NCI-H2227 (cell line): Measurements from ENCODE around the gene KCNMB2.
"Not testable (repeated sequence)": the region's sequence is repeated elsewhere in the genome, so short reads cannot be mapped to it uniquely, and the experiment has no call there.

Experiments used
- DNase-seq: peaks from one replicate; lab custom pipeline; 2025; ENCODE audit not compliant: unreplicated experiment; lab: John Stamatoyannopoulos, UW

The KCNMB2 gene

GRCh38 chr3:178536211-178537079 lies at the start of gene KCNMB2:
Gene KCNMB2, plus strand, starts transcription at chr3:178536436.
- peak; percentile 40 for DNase-seq

- DNase-seq, result no peak
Observed at GRCh38 chr3:178486903-178487302, 49.3 kb upstream of the KCNMB2 start.

- no peak for DNase-seq
Observed at GRCh38 chr3:178487752-178488151, 48.5 kb upstream of the KCNMB2 start.

GRCh38 chr3:178491751-178492150 lies 44.5 kb upstream of the KCNMB2 start:
- no peak for DNase-seq

GRCh38 chr3:178492491-178492890 lies 43.7 kb upstream of the KCNMB2 start:
- DNase-seq, result no peak

- DNase-seq, result no peak
Observed at GRCh38 chr3:178494386-178494785, 41.9 kb upstream of the KCNMB2 start.

- no peak for DNase-seq
Observed at GRCh38 chr3:178496911-178497310, 39.3 kb upstream of the KCNMB2 start.

GRCh38 chr3:178498871-178499270 lies 37.4 kb upstream of the KCNMB2 start:
- DNase-seq, result no peak

GRCh38 chr3:178500631-178501030 lies 35.6 kb upstream of the KCNMB2 start:
- no peak for DNase-seq

GRCh38 chr3:178504128-178504527 lies 32.1 kb upstream of the KCNMB2 start:
- no peak for DNase-seq

- no peak for DNase-seq
Observed at GRCh38 chr3:178505832-178506231, 30.4 kb upstream of the KCNMB2 start.

- DNase-seq, result no peak
Observed at GRCh38 chr3:178507507-178508442, 28.5 kb upstream of the KCNMB2 start.

- DNase-seq, result no peak
Observed at GRCh38 chr3:178508443-178508825, 27.8 kb upstream of the KCNMB2 start.

- DNase-seq, result no peak
Observed at GRCh38 chr3:178510496-178510895, 25.7 kb upstream of the KCNMB2 start.

GRCh38 chr3:178512647-178513046 lies 23.6 kb upstream of the KCNMB2 start:
- DNase-seq, result no peak

GRCh38 chr3:178513546-178514380 lies 22.5 kb upstream of the KCNMB2 start:
- no peak for DNase-seq

- DNase-seq, result no peak
Observed at GRCh38 chr3:178514401-178514800, 21.8 kb upstream of the KCNMB2 start.

GRCh38 chr3:178515076-178515744 lies 21.0 kb upstream of the KCNMB2 start:
- DNase-seq, result not testable (repeated sequence)

GRCh38 chr3:178517665-178518334 lies 18.4 kb upstream of the KCNMB2 start:
- peak; percentile 57 for DNase-seq
